Ishikawa (cell line): ENCODE data around the gene TENT4A.
A peak's percentile ranks its signal among the peaks of the same experiment; 100 is the strongest.

ENCODE experiments used
- CEBPB ChIP-seq: IDR thresholded peaks from 2 replicates; pipeline ENCODE4 v1.6.1; 2012
- CREB1 ChIP-seq: IDR thresholded peaks from 2 replicates; pipeline ENCODE4 v1.6.1; 2012; ENCODE audit warnings: low read depth
- EGR1 ChIP-seq: IDR thresholded peaks from 2 replicates; pipeline ENCODE4 v1.6.1; 2012
- EP300 ChIP-seq: IDR thresholded peaks from 2 replicates; pipeline ENCODE4 v1.6.1; 2012; ENCODE audit warnings: borderline replicate concordance
- FOXM1 ChIP-seq: IDR thresholded peaks from 2 replicates; pipeline ENCODE4 v1.6.1; 2012; ENCODE audit warnings: low read depth, borderline replicate concordance
- NFIC ChIP-seq: IDR thresholded peaks from 2 replicates; pipeline ENCODE4 v1.6.1; 2012
- RAD21 ChIP-seq: IDR thresholded peaks from 2 replicates; pipeline ENCODE4 v1.6.1; 2012; ENCODE audit warnings: low read depth
- TAF1 ChIP-seq: IDR thresholded peaks from 2 replicates; pipeline ENCODE4 v1.6.1; 2012; ENCODE audit warnings: low read depth, mild to moderate bottlenecking
- TCF12 ChIP-seq: IDR thresholded peaks from 2 replicates; pipeline ENCODE4 v1.6.1; 2012; ENCODE audit warnings: low read depth
- TEAD4 ChIP-seq: IDR thresholded peaks from 2 replicates; pipeline ENCODE4 v1.6.1; 2012
- YY1 ChIP-seq: IDR thresholded peaks from 2 replicates; pipeline ENCODE4 v1.6.1; 2012; ENCODE audit warnings: low read depth
- ZBTB7A ChIP-seq: IDR thresholded peaks from 2 replicates; pipeline ENCODE4 v1.6.1; 2012; ENCODE audit warnings: low read depth
- TF ChIP-seq, protein P1 (sequence below): IDR thresholded peaks from 2 replicates; pipeline ENCODE4 v1.6.1; 2012
- TF ChIP-seq, protein P2 (sequence below): IDR thresholded peaks from 2 replicates; pipeline ENCODE4 v1.6.1; 2012
- TF ChIP-seq, protein P3 (sequence below): IDR thresholded peaks from 2 replicates; pipeline ENCODE4 v1.6.1; 2012; ENCODE audit warnings: low read depth, mild to moderate bottlenecking

Gene TENT4A

DNA sequence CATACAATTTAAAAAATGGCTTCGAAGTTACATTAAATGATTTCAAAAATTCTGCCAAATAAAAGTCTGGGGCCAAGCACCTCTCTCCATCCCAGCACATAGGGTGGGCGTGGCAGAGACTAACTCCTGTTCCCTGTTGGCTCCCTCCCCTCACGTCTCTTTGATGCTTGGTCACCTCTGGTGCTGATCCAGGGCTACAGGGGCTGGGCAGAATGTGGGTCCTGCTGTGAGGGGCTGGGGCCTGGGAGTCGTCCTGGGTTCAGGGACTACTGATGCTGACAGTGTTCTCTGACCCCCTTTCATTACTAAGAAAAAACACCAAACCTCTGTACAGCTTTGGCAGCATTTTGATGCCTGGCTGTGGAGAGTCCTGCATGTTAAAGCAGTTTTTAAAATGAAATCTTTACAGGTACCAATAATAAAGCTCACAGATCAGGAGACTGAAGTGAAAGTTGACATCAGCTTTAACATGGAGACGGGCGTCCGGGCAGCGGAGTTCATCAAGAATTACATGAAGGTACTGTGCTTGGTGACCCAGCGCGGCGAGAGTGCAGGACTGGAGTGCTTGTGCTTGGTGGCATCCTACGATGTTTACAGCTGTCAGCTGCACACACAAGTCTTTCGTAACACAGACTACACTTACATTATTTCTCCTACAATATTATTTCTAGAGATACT lies 29.0 kb downstream of the TENT4A start:
- TF ChIP-seq, protein P1, sequence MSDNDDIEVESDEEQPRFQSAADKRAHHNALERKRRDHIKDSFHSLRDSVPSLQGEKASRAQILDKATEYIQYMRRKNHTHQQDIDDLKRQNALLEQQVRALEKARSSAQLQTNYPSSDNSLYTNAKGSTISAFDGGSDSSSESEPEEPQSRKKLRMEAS = no peak
- TF ChIP-seq EGR1 = no peak
- TF ChIP-seq TCF12 = no peak
- no peak for TF ChIP-seq YY1
- no peak for TF ChIP-seq TAF1
- no peak for TF ChIP-seq TEAD4
- no peak for TF ChIP-seq EP300
- TF ChIP-seq ZBTB7A = no peak
- no peak for TF ChIP-seq RAD21
- TF ChIP-seq, protein P2, sequence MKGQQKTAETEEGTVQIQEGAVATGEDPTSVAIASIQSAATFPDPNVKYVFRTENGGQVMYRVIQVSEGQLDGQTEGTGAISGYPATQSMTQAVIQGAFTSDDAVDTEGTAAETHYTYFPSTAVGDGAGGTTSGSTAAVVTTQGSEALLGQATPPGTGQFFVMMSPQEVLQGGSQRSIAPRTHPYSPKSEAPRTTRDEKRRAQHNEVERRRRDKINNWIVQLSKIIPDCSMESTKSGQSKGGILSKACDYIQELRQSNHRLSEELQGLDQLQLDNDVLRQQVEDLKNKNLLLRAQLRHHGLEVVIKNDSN = no peak
- no peak for TF ChIP-seq CREB1
- TF ChIP-seq NFIC = no peak

DNA sequence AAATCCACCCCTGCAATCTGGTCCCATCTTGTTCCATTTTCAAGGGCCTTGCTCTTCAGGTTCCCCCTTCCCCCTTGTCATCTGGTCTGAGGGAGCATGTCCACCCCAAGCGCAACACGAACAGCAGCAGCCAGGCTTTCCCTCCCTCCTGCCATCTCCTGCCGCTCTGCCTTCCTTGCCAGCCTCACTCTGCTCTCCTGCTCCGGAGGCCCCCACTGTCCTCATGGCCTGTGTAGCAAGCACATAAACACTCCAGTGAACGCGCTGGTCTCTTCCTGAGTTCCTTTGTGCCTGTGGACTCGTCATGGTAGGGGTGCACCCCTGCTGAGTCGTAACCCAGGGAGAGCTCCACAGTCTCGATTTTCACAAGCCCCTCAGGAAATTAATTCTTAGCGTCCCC lies 29.9 kb downstream of the TENT4A start:
- TF ChIP-seq CREB1 (no peak), TEAD4 (no peak), EGR1 (no peak), TAF1 (no peak), CEBPB (no peak), FOXM1 (no peak), EP300 (no peak)

DNA sequence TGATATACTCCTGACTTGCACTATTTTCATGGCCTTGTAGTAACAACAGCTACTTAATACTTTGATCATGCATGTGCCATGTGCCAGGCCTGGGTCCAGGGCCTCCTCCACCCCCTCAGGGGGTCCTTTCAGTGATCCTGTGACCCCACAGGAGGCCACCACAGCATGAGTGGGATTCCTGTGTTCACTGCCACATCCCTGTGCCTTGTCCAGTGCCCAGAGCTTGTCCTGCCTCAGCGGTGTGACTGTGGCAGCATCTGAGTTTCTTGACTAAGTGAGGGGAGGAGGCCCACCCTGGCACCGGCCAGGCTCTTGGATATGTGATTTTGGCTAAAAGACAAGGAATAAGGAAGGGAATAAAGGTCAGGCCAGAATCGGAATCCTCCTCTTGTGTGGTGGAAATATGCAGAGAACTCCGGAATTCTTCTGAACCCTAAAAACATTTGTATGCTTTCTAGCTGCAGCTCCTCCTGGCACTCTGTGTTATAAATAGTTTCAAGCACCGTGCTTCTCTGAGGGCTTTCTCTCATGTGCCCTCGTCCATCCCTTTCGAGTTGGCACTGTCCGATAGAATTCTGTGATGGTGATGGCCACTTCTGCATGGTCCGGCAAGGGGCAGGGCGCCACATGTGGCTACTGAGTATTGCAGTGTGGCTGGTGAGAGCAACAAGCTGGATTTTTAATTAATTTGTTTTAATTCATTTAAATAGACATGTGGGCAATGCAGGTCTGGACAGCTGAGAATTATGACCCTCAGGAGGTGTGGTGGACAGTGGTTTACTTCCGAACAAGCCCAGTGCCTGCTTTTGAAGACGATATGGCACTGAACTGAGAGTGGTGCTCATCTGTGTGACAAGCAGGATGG lies 31.8 kb downstream of the TENT4A start:
- TF ChIP-seq CEBPB (no peak), EP300 (no peak), YY1 (no peak), NFIC (no peak), CREB1 (no peak), TAF1 (no peak), TCF12 (no peak), RAD21 (no peak), TEAD4 (no peak), ZBTB7A (no peak)
- TF ChIP-seq, protein P1 = no peak
- TF ChIP-seq, protein P3, sequence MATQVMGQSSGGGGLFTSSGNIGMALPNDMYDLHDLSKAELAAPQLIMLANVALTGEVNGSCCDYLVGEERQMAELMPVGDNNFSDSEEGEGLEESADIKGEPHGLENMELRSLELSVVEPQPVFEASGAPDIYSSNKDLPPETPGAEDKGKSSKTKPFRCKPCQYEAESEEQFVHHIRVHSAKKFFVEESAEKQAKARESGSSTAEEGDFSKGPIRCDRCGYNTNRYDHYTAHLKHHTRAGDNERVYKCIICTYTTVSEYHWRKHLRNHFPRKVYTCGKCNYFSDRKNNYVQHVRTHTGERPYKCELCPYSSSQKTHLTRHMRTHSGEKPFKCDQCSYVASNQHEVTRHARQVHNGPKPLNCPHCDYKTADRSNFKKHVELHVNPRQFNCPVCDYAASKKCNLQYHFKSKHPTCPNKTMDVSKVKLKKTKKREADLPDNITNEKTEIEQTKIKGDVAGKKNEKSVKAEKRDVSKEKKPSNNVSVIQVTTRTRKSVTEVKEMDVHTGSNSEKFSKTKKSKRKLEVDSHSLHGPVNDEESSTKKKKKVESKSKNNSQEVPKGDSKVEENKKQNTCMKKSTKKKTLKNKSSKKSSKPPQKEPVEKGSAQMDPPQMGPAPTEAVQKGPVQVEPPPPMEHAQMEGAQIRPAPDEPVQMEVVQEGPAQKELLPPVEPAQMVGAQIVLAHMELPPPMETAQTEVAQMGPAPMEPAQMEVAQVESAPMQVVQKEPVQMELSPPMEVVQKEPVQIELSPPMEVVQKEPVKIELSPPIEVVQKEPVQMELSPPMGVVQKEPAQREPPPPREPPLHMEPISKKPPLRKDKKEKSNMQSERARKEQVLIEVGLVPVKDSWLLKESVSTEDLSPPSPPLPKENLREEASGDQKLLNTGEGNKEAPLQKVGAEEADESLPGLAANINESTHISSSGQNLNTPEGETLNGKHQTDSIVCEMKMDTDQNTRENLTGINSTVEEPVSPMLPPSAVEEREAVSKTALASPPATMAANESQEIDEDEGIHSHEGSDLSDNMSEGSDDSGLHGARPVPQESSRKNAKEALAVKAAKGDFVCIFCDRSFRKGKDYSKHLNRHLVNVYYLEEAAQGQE = no peak

DNA sequence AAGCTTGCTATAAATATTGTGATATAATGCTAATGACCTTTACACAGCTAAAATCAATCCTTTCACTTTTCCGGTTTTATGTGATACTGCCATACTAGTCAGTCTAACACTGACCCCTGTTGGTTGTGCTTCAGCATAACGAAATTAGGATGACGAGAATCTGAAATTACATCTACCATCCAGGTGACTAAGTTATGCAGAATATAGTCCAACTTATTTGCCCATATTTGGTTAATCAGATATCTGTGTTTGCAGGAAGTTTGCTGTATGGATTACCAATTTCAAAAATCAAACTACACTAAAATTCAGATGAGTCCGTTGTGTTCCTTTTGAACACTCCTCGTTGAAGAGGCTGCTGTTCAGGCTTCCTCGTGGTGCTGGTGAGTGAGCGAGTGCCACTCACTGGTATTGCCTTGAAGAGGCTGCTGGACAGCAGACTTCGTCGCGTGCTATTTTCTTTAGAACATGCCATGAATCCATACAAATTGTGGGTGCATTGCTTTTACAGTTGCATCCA lies 32.5 kb downstream of the TENT4A start:
- TF ChIP-seq, protein P2 = no peak
- TF ChIP-seq RAD21 = peak; percentile 63

DNA sequence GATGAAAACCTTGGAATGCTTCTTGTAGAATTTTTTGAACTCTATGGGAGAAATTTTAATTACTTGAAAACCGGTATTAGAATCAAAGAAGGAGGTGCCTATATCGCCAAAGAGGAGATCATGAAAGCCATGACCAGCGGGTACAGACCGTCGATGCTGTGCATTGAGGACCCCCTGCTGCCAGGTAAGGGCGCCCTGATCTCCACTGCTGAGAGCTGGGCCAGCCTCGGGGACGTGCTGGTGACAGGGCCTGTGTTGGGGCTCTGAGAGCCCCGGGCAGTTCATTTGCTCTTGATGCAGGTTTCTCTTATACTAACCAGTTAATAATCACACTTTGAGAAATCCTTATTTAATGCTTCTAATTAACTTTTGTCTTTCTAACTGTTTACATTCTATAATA lies 33.0 kb downstream of the TENT4A start:
- TF ChIP-seq, protein P2 = no peak
- no peak for TF ChIP-seq EP300
- no peak for TF ChIP-seq YY1

DNA sequence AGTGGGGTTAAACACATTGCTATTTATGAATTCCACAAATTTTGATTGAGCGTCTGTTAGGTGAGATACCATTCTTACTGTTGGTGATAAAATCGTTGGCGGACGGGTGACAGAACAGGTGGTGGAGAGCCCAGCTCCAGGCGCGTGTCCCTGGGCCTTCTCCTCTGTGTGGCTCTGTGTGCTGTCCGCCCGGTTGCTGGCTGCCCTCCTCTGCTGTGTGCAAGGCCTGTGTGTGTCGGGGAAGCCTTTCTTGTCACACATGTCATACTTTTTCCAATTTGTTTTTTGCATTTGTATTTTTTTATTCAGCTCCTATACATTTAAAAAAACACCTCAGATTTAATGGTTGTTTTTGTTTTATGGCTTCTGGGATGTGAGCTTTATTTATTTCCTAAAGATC lies 33.9 kb downstream of the TENT4A start:
- TF ChIP-seq NFIC (no peak), RAD21 (no peak), CEBPB (no peak), YY1 (no peak), ZBTB7A (no peak), TAF1 (no peak), TEAD4 (no peak), FOXM1 (no peak), EP300 (no peak), CREB1 (no peak), TCF12 (no peak), EGR1 (no peak)
- TF ChIP-seq, protein P3 = no peak
- TF ChIP-seq, protein P2 = no peak
- TF ChIP-seq, protein P1 = no peak
